ENCODE data around the gene SCART1.

- TF ChIP-seq CTCF (conservative IDR thresholded peaks at IDR 0.05 in 1 of 2, IDR thresholded peaks at IDR 0.05 in 1 of 2; ENCODE audit: low read depth in 1 of 2, low read length in 2 of 2) (no peak), EZH2 (IDR thresholded peaks at IDR 0.05; ENCODE audit: low read length, missing control alignments) (no peak)
Measured at GRCh38 chr10:133461027-133461426, 7.3 kb downstream of the SCART1 start.

Measured in fibroblast of lung (primary cell).